GM12878 (cell line): ENCODE results near the gene CCDC127. TPM values are rescaled to one million over a fixed set of nuclear protein-coding genes. Genes with fewer than 3 reads are reported as not detected.

Experiments used
- ATAC-seq: fragments of 200-7000 bp; cut with Tn5 transposase; 3 replicates; pipeline ENCODE4 v1.9.1; 2020; ENCODE audit warnings: mild to moderate bottlenecking, moderate library complexity
- BruUV-seq: library from RNA; stranded (reverse); fragments of 400-500 nt; replicated peaks from 2 replicates; lab custom pipeline; 2021; lab: Mats Ljungman, UMichigan
- CTCF ChIA-PET: fragments of 300-600 bp; sonication (Branson Sonifier 250); formaldehyde crosslinking; extraction: SDS; loops from one replicate; lab custom pipeline; 2021; ENCODE audit warnings: inconsistent platforms; lab: Yijun Ruan, JAX
- POLR2A ChIA-PET: fragments of 350-600 bp; formaldehyde crosslinking; extraction: SDS; loops from one replicate; lab custom pipeline; 2021; ENCODE audit warnings: inconsistent platforms; lab: Charles Lee
- RAD21 ChIA-PET: fragments of 300-600 bp; sonication (Branson Sonifier 250); formaldehyde crosslinking; loops from one replicate; lab custom pipeline; 2023; ENCODE audit warnings: antibody characterized with exemption; ENCODE audit not compliant: unreplicated experiment; lab: Charles Lee
- SMC1A ChIA-PET: fragments of 300-600 bp; sonication (Branson Sonifier 250); formaldehyde crosslinking; loops from one replicate; lab custom pipeline; 2023; ENCODE audit not compliant: unreplicated experiment, uncharacterized antibody; lab: Charles Lee
- DNase-seq: peaks from one replicate; pipeline ENCODE4 v3.0.0-alpha.2; 2011; ENCODE audit warnings: low read depth, low spot score
- FAIRE-seq: peaks from 3 replicates; lab custom pipeline; 2011; peaks lifted over from hg19 to GRCh38; lab: Jason Lieb, UNC
- H2AFZ ChIP-seq: 2 replicates; pipeline ENCODE4 v1.6.0; 2011; ENCODE audit warnings: low read depth, low read length, control low read depth; ENCODE audit not compliant: control insufficient read depth
- H3K27ac ChIP-seq: 2 replicates; pipeline ENCODE4 v1.5.1; 2011; ENCODE audit warnings: control low read depth; ENCODE audit not compliant: control insufficient read depth, insufficient read depth
- H3K27me3 ChIP-seq, 2 experiments: replicated peaks in 1 of 2; 2 replicates each; pipeline versions ENCODE4 v1.6.0 to v1.6.1; 2011; ENCODE audit warnings: low read length in 1 of 2; ENCODE audit not compliant: control insufficient read depth in 2 of 2, insufficient read depth in 2 of 2
- H3K36me3 ChIP-seq, 2 experiments: 2 replicates each; pipeline ENCODE4 v1.5.1; 2011; ENCODE audit warnings: low read length in 1 of 2; ENCODE audit not compliant: control insufficient read depth in 2 of 2, insufficient read depth in 2 of 2
- H3K4me1 ChIP-seq: 2 replicates; pipeline ENCODE4 v1.6.1; 2011; ENCODE audit warnings: mild to moderate bottlenecking, low read length, moderate library complexity, mixed read lengths; ENCODE audit not compliant: control insufficient read depth, insufficient read depth
- H3K4me2 ChIP-seq: 2 replicates; pipeline ENCODE4 v1.6.0; 2011; ENCODE audit warnings: control low read depth; ENCODE audit not compliant: control insufficient read depth, insufficient read depth
- H3K4me3 ChIP-seq: fragments of 200-600 bp; sonication (generic); 2 replicates; pipeline ENCODE4 v1.5.1; 2016
- H3K79me2 ChIP-seq: 2 replicates; pipeline ENCODE4 v1.6.0; 2011; ENCODE audit warnings: low read length; ENCODE audit not compliant: control insufficient read depth, insufficient read depth
- H3K9ac ChIP-seq: 2 replicates; pipeline ENCODE4 v1.8.0; 2011; ENCODE audit warnings: low read length, control low read depth, mixed read lengths; ENCODE audit not compliant: control insufficient read depth, insufficient read depth
- H3K9me3 ChIP-seq: replicated peaks from 3 replicates; pipeline ENCODE4 v1.5.1; 2011; ENCODE audit warnings: mild to moderate bottlenecking, low read length; ENCODE audit not compliant: control insufficient read depth, insufficient read depth
- H4K20me1 ChIP-seq: 2 replicates; pipeline ENCODE4 v1.6.0; 2011; ENCODE audit not compliant: control insufficient read depth, insufficient read depth
- CBFB ChIP-seq: IDR thresholded peaks from 2 replicates; pipeline ENCODE4 v1.6.1; 2016; ENCODE audit warnings: antibody characterized with exemption, low read depth
- RB1 ChIP-seq: fragments of 450-650 bp; formaldehyde crosslinking; IDR thresholded peaks from 2 replicates; pipeline ENCODE4 v1.6.1; 2017; ENCODE audit warnings: mild to moderate bottlenecking, borderline replicate concordance
- WGBS: methylation state at CpG from one replicate; pipeline ENCODE4 v1.1.6; 2016; ENCODE audit warnings: low lambda C conversion rate; ENCODE audit not compliant: insufficient replicate concordance, insufficient coverage; ENCODE audit errors: missing lambda C conversion rate; 5-methylcytosine and 5-hydroxymethylcytosine counted together
- in situ Hi-C: fragments of 300-500 bp; cut with MboI; formaldehyde crosslinking; loops from 9 replicates; pipeline ENCODE4 v1.14.3; 2018; ENCODE audit warnings: mixed read lengths
- intact Hi-C: fragments of 100-400 bp; cut with micrococcal nuclease; formaldehyde crosslinking; loops from one replicate; pipeline ENCODE4 v1.14.2; 2022; ENCODE audit not compliant: unreplicated experiment
- polyA plus RNA-seq, 11 experiments: library from polyadenylated mRNA; depleted of rRNA in 4 of 11; unstranded in 6 of 11; stranded (reverse) in 5 of 11; fragments of >200 nt; fragmentation: Nextera tagmentation in 4 of 11; fragmentation: Illumina TruSeq in 1 of 11; extraction: Ambion mirVana in 4 of 11; extraction: Trizol in 1 of 11; gene quantifications; 1 replicate in 1 of 11; 2 replicates in 10 of 11; pipeline versions ENCODE4 v1.2.1 to v1.2.3, GENCODE V29; 2011 to 2016; ENCODE audit warnings: inconsistent platforms in 2 of 11, missing spikeins in 2 of 11, low read depth in 1 of 11
- total RNA-seq, 4 experiments: library from RNA; depleted of rRNA in 3 of 4; stranded (reverse); fragments of >200 nt in 3 of 4; fragmentation: Illumina TruSeq in 1 of 4; extraction: Trizol in 1 of 4; gene quantifications; 2 replicates each; pipeline versions ENCODE4 v1.2.1 to v1.2.3, GENCODE V29; 2013 to 2021
- TF ChIP-seq, protein P1 (sequence below): fragments of 450-650 bp; formaldehyde crosslinking; IDR thresholded peaks from 2 replicates; pipeline ENCODE4 v1.4.0; 2020; ENCODE audit warnings: mild to moderate bottlenecking, moderate library complexity

The CCDC127 gene
- total and polyA plus RNA-seq, 10 of the 15 experiments (the other 5 are each of a cell fraction or from before 2014, with no cell fraction given): 1.9 to 6.9 (median 2.9) TPM

DNA sequence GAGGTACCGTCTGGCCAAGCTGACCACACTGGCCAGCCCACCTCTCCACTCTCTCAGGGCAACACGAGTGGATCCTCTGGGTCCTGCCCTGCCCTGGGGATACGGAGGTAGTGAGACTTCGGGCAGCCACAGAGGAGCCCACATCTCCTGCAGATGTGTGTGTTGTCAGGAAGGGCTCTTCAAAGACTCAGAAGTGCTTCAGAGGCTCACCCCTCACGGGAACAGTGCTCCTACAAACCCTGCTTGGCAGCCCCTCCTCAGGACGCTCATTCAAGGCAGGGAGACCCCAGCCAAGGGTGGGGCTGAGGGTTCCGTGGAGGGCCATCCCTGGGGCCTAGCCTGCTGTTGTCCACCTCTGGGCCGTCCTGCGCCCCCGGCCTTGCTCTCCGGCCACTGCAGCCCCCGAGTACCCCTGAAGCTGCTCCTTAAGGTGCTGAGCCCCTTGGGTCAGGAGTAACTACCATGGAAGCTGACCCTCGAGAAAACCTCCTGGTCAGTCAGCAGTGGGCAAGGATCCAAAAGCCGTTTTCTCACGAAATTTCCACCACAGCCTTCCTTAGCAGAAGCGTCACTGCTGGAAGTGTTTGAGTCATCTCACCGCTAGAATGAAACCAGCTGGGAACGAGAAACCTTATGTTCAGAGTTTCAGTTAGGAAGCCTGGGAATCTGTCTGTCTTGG lies 49.8 kb downstream of the CCDC127 start:
- no peak for FAIRE-seq
- Histone ChIP-seq H3K4me1 (no peaks in the 10 kb centered on the region), H3K9me3 (no peaks in the 10 kb centered on the region; the same call in 2 of the 3 replicates), H3K9ac (no peak overlapping the region), H3K4me2 (no peak overlapping the region), H3K27me3 (no peaks in the 10 kb centered on the region; a peak in 1 of 4 replicates), H3K36me3 (no peaks in the 10 kb centered on the region), H4K20me1 (no peaks in the 10 kb centered on the region), H2AFZ (no peak overlapping the region), H3K27ac (no peak overlapping the region), H3K79me2 (no peaks in the 10 kb centered on the region)
- WGBS: 24% methylated on average over 13 of the region's 18 CpGs
- BruUV-seq: no TSS peak
- ChIA-PET POLR2A (no interaction called here), CTCF (no interaction called here), RAD21 (no interaction called here), SMC1A (no interaction called here)
- in situ Hi-C loops (no loop called here), intact Hi-C loops (no loop called here)
- no peak for ATAC-seq
- DNase-seq: no peak
- TF ChIP-seq, protein P1, sequence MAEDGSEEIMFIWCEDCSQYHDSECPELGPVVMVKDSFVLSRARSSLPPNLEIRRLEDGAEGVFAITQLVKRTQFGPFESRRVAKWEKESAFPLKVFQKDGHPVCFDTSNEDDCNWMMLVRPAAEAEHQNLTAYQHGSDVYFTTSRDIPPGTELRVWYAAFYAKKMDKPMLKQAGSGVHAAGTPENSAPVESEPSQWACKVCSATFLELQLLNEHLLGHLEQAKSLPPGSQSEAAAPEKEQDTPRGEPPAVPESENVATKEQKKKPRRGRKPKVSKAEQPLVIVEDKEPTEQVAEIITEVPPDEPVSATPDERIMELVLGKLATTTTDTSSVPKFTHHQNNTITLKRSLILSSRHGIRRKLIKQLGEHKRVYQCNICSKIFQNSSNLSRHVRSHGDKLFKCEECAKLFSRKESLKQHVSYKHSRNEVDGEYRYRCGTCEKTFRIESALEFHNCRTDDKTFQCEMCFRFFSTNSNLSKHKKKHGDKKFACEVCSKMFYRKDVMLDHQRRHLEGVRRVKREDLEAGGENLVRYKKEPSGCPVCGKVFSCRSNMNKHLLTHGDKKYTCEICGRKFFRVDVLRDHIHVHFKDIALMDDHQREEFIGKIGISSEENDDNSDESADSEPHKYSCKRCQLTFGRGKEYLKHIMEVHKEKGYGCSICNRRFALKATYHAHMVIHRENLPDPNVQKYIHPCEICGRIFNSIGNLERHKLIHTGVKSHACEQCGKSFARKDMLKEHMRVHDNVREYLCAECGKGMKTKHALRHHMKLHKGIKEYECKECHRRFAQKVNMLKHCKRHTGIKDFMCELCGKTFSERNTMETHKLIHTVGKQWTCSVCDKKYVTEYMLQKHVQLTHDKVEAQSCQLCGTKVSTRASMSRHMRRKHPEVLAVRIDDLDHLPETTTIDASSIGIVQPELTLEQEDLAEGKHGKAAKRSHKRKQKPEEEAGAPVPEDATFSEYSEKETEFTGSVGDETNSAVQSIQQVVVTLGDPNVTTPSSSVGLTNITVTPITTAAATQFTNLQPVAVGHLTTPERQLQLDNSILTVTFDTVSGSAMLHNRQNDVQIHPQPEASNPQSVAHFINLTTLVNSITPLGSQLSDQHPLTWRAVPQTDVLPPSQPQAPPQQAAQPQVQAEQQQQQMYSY (CRISPR knock-in tag): no peak
- TF ChIP-seq CBFB (no peak), RB1 (no peak)
- TF ChIP-seq, all 136 proteins: peak for 0
- H3K4me3 ChIP-seq: no peak overlapping the region
